HG02610 (cell line): Measurements from ENCODE around the gene NEIL1.
A peak's percentile ranks its signal among the peaks of the same experiment; 100 is the strongest.
"Not testable (repeated sequence)": the region's sequence is repeated elsewhere in the genome, so short reads cannot be mapped to it uniquely, and the experiment has no call there.

Experiments
- ATAC-seq: cut with Tn5 transposase; IDR thresholded peaks from one replicate; pipeline ENCODE4 v1.9.1; 2021; ENCODE audit warnings: mild to moderate bottlenecking, moderate library complexity; ENCODE audit not compliant: unreplicated experiment

The NEIL1 gene

GRCh38 chr15:75346796-75347221 is at the start of gene NEIL1:
NEIL1 (plus strand) TSS chr15:75347039; CDS start chr15:75348906, 1,867 bp downstream.
- ATAC-seq = no peak

- ATAC-seq = peak; percentile 44
These were observed 48.1 kb upstream of the NEIL1 start for GRCh38 chr15:75298541-75299310.

- peak; percentile 44 for ATAC-seq
These were observed 47.5 kb upstream of the NEIL1 start for GRCh38 chr15:75299311-75299688.

- not testable (repeated sequence) for ATAC-seq
These were observed 46.8 kb upstream of the NEIL1 start for GRCh38 chr15:75300026-75300425.

GRCh38 chr15:75302318-75302717 is 44.5 kb upstream of the NEIL1 start:
- no peak for ATAC-seq

GRCh38 chr15:75302753-75303152 is 44.1 kb upstream of the NEIL1 start:
- ATAC-seq = not testable (repeated sequence)

- ATAC-seq = no peak
These were observed 40.7 kb upstream of the NEIL1 start for GRCh38 chr15:75306188-75306587.

- ATAC-seq = no peak
These were observed 39.0 kb upstream of the NEIL1 start for GRCh38 chr15:75307778-75308390.

- ATAC-seq = no peak
These were observed 37.1 kb upstream of the NEIL1 start for GRCh38 chr15:75309711-75310110.

GRCh38 chr15:75312548-75312947 is 34.3 kb upstream of the NEIL1 start:
- ATAC-seq = not testable (repeated sequence)

- no peak for ATAC-seq
These were observed 33.6 kb upstream of the NEIL1 start for GRCh38 chr15:75313116-75313845.

GRCh38 chr15:75314552-75315290 is 32.1 kb upstream of the NEIL1 start:
- no peak for ATAC-seq

- not testable (repeated sequence) for ATAC-seq
These were observed 27.5 kb upstream of the NEIL1 start for GRCh38 chr15:75319231-75319897.

GRCh38 chr15:75321711-75322110 is 25.1 kb upstream of the NEIL1 start:
- ATAC-seq = no peak

- no peak for ATAC-seq
These were observed 20.9 kb upstream of the NEIL1 start for GRCh38 chr15:75325922-75326321.

- ATAC-seq = no peak
These were observed 19.8 kb upstream of the NEIL1 start for GRCh38 chr15:75327005-75327404.

GRCh38 chr15:75327491-75327890 is 19.3 kb upstream of the NEIL1 start:
- ATAC-seq = no peak

GRCh38 chr15:75328493-75329314 is 18.1 kb upstream of the NEIL1 start:
- no peak for ATAC-seq

- no peak for ATAC-seq
These were observed 17.3 kb upstream of the NEIL1 start for GRCh38 chr15:75329571-75329970.

GRCh38 chr15:75332093-75332492 is 14.7 kb upstream of the NEIL1 start:
- not testable (repeated sequence) for ATAC-seq
